HEK293 (cell line): ENCODE measurements around the gene HLA-E.

ENCODE experiments used
- CTCF ChIP-seq: fragments of 450-650 bp; formaldehyde crosslinking; IDR thresholded peaks from 2 replicates; pipeline ENCODE4 v1.5.1; 2016; ENCODE audit warnings: missing biosample characterization, missing genetic modification characterization
- KLF16 ChIP-seq: fragments of 450-650 bp; formaldehyde crosslinking; IDR thresholded peaks from 2 replicates; pipeline ENCODE4 v1.5.1; 2017; ENCODE audit warnings: missing biosample characterization, missing genetic modification characterization
- TCF7L2 ChIP-seq: IDR thresholded peaks from 2 replicates; pipeline ENCODE4 v1.6.1; 2011; ENCODE audit warnings: low read depth, mild to moderate bottlenecking, inconsistent platforms, low read length, moderate library complexity, borderline replicate concordance
- ZNF239 ChIP-seq: fragments of 450-650 bp; formaldehyde crosslinking; IDR thresholded peaks from 2 replicates; pipeline ENCODE4 v1.5.1; 2016; ENCODE audit warnings: missing biosample characterization, missing genetic modification characterization
- ZNF423 ChIP-seq: fragments of 450-650 bp; formaldehyde crosslinking; IDR thresholded peaks from 2 replicates; pipeline ENCODE4 v1.5.1; 2016; ENCODE audit warnings: missing biosample characterization, missing genetic modification characterization
- ZNF843 ChIP-seq: fragments of 450-650 bp; formaldehyde crosslinking; IDR thresholded peaks from 2 replicates; pipeline ENCODE4 v1.5.1; 2016; ENCODE audit warnings: missing biosample characterization, missing genetic modification characterization

DNA sequence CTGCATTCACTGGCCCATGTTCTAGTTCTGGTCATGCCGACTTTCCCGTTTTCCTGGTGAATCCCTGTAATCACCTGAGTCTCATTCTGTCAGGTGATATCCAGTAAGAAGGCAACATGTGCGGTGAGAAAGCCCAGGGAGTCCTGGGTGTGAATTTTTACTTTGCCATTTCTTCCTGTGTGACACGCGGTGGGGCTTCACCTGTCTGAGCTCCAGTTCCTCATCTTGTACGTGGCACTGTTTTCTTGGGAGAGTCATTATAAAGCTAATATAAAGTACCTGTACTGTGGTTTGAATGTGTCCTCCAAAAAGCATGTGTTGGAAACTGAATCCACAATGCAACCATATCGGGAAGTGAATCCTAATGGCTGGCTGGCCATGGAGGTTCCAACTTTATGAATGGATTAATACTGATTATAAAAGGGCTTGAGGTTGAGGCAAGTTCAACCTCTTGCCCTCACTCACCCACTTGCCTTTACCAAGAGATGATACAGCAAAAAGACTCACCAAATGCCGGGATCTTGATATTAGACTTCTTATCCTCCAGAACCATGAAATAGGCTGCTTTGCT lies 5.1 kb downstream of the HLA-E start:
- no peak for TF ChIP-seq CTCF
- TF ChIP-seq TCF7L2 = no peak
- TF ChIP-seq ZNF423 (tag by site-specific recombination) = no peak
- no peak for TF ChIP-seq ZNF239 (tag by site-specific recombination)
- no peak for TF ChIP-seq ZNF843 (tag by site-specific recombination)
- no peak for TF ChIP-seq KLF16 (tag by site-specific recombination)
